Mammary epithelial cell (primary cell): ENCODE data around the gene ZNF563.

ENCODE experiments used
- EZH2 ChIP-seq: IDR thresholded peaks from 2 replicates; pipeline ENCODE4 v1.6.1; 2012; ENCODE audit warnings: low read length, inconsistent platforms, borderline replicate concordance
- TF ChIP-seq, protein P1 (sequence below), 2 donors: IDR thresholded peaks in 1 of 2; conservative IDR thresholded peaks in 1 of 2; 2 replicates each; pipeline ENCODE4 v1.5.1; 2011 to 2012; ENCODE audit warnings: inconsistent platforms in 2 of 2, low read length in 2 of 2, mild to moderate bottlenecking in 2 of 2, control low read depth in 1 of 2, low read depth in 1 of 2; ENCODE audit not compliant: insufficient read depth in 1 of 2; ENCODE audit errors: extremely low read depth in 1 of 2

- TF ChIP-seq, protein P1, sequence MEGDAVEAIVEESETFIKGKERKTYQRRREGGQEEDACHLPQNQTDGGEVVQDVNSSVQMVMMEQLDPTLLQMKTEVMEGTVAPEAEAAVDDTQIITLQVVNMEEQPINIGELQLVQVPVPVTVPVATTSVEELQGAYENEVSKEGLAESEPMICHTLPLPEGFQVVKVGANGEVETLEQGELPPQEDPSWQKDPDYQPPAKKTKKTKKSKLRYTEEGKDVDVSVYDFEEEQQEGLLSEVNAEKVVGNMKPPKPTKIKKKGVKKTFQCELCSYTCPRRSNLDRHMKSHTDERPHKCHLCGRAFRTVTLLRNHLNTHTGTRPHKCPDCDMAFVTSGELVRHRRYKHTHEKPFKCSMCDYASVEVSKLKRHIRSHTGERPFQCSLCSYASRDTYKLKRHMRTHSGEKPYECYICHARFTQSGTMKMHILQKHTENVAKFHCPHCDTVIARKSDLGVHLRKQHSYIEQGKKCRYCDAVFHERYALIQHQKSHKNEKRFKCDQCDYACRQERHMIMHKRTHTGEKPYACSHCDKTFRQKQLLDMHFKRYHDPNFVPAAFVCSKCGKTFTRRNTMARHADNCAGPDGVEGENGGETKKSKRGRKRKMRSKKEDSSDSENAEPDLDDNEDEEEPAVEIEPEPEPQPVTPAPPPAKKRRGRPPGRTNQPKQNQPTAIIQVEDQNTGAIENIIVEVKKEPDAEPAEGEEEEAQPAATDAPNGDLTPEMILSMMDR (conservative IDR thresholded peaks at IDR 0.05 in 1 of 2, IDR thresholded peaks at IDR 0.05 in 1 of 2; ENCODE audit: extremely low read depth in 1 of 2, insufficient read depth in 1 of 2, low read depth in 1 of 2, low read length in 2 of 2) = no peak
- no peak for TF ChIP-seq EZH2
Observed at GRCh38 chr19:12284226-12284625, 49.2 kb downstream of the ZNF563 start.
